Measurements from ENCODE around the gene SRSF9. TPM values are rescaled to one million over a fixed set of nuclear protein-coding genes. Genes with fewer than 3 reads are reported as not detected.
A peak's percentile ranks its signal among the peaks of the same experiment; 100 is the strongest.

The SRSF9 gene
- total RNA-seq, 2 donors from 2014 or later: 98.7 to 131 TPM

DNA sequence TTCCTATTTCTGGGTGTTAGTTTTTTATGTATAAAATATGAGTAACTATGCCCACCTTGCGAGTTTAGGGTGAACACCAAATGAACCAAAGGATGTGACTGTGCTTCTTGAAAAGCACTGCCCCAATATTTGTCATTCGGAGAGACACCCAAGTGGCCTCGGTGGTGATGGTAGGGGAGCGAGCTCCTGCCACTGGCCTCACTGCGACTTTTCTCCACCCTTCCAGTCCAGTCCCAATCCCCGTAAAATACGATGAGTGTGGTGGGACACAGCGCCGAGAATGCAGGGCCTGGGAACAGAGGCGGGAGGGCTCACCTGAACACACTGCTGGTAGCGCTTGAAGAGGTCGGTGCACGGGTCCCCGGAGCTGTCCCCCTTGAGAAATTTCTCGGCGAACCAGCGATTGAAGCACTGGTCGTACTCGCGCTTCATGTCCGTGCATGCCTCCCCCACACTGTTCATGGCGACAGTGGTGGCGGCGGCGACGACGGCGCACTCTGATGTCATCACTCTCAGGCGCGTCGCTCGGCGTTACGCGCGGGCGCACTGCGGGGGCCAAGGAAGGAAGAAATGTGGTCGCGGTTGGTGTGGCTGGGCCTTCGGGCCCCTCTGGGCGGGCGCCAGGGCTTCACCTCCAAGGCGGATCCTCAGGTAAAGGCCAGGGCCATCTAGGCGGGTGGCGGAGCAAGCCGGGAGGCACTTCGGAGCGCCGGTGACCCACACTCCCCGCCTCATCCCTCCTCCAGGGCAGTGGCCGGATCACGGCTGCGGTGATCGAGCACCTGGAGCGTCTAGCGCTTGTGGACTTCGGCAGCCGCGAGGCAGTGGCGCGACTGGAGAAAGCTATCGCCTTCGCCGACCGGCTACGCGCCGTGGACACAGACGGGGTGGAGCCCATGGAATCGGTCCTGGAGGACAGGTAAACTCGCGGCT is 23.4 kb downstream of the SRSF9 start, which contains the start of the genes GATC and TRIAP1:
TSS of gene GATC (plus strand) at position 534 of the 933 bp plus-strand sequence. CDS start at position 571, 37 bp downstream.
TSS of gene TRIAP1 (minus strand) at position 474 of the 933 bp plus-strand sequence. CDS start at position 462, 12 bp downstream.
- Histone ChIP-seq H3K9me3 (no peaks in the 10 kb centered on the region), H3K36me3 (no peaks in the 10 kb centered on the region), H3K4me1 (replicated peaks) (peaks cover 6% of the 10 kb centered on the region), H3K4me3 (peak within 1 kb of the TSS; percentile 76 to 81), H3K27me3 (replicated peaks; ENCODE audit: insufficient read depth) (no peaks in the 10 kb centered on the region), H3K27ac (peak within 1 kb of the TSS; percentile 82 to 89)
- intact Hi-C loops (cut with DNase I): loop anchor here (10.0 kb wide), 1 partner anchor 199 kb away; the partner anchor contains the start of gene CABP1
- peak; percentile 81 for DNase-seq (ENCODE audit: low spot score)
- 0% methylated on average over 57 of the region's 73 CpGs for WGBS
- peak; percentile 99 for TF ChIP-seq POLR2AphosphoS5 (IDR thresholded peaks at IDR 0.05)
- TF ChIP-seq, protein P1, sequence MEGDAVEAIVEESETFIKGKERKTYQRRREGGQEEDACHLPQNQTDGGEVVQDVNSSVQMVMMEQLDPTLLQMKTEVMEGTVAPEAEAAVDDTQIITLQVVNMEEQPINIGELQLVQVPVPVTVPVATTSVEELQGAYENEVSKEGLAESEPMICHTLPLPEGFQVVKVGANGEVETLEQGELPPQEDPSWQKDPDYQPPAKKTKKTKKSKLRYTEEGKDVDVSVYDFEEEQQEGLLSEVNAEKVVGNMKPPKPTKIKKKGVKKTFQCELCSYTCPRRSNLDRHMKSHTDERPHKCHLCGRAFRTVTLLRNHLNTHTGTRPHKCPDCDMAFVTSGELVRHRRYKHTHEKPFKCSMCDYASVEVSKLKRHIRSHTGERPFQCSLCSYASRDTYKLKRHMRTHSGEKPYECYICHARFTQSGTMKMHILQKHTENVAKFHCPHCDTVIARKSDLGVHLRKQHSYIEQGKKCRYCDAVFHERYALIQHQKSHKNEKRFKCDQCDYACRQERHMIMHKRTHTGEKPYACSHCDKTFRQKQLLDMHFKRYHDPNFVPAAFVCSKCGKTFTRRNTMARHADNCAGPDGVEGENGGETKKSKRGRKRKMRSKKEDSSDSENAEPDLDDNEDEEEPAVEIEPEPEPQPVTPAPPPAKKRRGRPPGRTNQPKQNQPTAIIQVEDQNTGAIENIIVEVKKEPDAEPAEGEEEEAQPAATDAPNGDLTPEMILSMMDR (IDR thresholded peaks at IDR 0.05): peak in 2 of 4 experiments; percentile 31 to 43
- TF ChIP-seq POLR2A (IDR thresholded peaks at IDR 0.05): peak; percentile 58

DNA sequence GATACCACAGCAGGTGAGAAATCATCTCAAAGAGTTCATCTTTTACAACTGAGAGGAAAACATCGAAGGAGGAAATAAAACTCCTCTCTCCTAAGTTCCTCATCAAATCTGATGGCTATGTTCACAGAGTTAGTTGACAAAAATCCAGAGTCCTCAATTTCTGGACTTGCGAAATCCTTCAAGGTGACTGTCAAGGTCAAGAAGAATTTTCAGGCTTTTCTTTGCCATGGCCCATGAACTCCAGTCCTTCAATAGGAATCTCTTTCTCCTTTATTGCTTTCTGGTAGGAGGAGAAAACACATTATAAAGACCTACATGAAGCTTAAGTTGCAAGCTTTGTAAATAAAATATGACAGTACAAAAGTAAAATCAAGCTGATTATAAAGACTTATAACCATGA is 24.9 kb downstream of the SRSF9 start:
- peaks cover 0 to 2% of the 10 kb centered on the region in 2 donors for H3K36me3 ChIP-seq
- intact Hi-C loops (cut with DNase I): loop anchor here (10.0 kb wide), 1 partner anchor 200 kb away; the partner anchor contains the start of gene CABP1
- 89% methylated on average over 2 of the region's 2 CpGs for WGBS
- no peaks in the 10 kb centered on the region for H3K9me3 ChIP-seq
- no peak overlapping the region for H3K27ac ChIP-seq
- H3K27me3 ChIP-seq (replicated peaks; ENCODE audit: insufficient read depth): no peaks in the 10 kb centered on the region
- TF ChIP-seq, protein P1 (IDR thresholded peaks at IDR 0.05): no peak
- H3K4me1 ChIP-seq (replicated peaks): peaks cover 6% of the 10 kb centered on the region
- no peak overlapping the region for H3K4me3 ChIP-seq
- DNase-seq (ENCODE audit: low spot score): no peak

DNA sequence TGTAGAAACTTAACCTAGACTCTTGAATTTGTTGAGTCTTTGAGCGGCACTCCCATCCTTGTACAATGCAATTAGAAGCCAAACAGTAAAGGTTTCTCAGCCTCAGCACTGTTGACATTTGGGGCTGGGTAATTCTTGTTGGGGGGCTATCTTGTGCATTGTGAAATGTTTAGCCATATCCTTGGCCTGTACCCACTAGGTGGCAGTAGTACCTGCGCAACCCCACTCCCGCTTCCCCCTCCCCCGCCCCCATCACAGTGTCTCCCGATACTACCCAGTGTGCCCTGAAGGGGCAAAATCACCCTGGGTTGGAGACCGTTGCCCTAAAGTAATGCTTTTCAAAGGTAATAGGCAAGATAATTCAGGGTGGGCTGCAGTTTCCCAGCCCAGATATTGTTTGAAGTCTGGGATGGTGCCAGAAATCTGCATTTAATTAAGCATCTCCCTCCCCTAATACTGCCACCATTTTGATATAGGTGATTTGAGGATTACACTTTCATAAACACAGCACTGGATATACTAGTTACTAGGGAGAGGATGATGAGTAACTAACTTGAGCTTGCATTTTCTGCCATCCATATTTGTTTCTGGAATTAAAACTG is 29.8 kb downstream of the SRSF9 start:
- intact Hi-C loops (cut with DNase I): loop anchor here (10.0 kb wide), 1 partner anchor 205 kb away; the partner anchor contains the start of gene CABP1
- Histone ChIP-seq H3K27me3 (replicated peaks; ENCODE audit: insufficient read depth) (no peaks in the 10 kb centered on the region), H3K27ac (no peak overlapping the region), H3K36me3 (peaks cover 0 to 2% of the 10 kb centered on the region in 2 donors), H3K9me3 (no peaks in the 10 kb centered on the region), H3K4me1 (replicated peaks) (no peaks in the 10 kb centered on the region), H3K4me3 (no peak overlapping the region)
- DNase-seq (ENCODE audit: low spot score): peak; percentile 30
- WGBS: 13% methylated on average over 6 of the region's 6 CpGs
- TF ChIP-seq POLR2AphosphoS5 (IDR thresholded peaks at IDR 0.05): no peak
- TF ChIP-seq, protein P1 (IDR thresholded peaks at IDR 0.05): peak in 3 of 4 experiments; percentile 19 to 52 (median 20)
- TF ChIP-seq POLR2A (IDR thresholded peaks at IDR 0.05): no peak

DNA sequence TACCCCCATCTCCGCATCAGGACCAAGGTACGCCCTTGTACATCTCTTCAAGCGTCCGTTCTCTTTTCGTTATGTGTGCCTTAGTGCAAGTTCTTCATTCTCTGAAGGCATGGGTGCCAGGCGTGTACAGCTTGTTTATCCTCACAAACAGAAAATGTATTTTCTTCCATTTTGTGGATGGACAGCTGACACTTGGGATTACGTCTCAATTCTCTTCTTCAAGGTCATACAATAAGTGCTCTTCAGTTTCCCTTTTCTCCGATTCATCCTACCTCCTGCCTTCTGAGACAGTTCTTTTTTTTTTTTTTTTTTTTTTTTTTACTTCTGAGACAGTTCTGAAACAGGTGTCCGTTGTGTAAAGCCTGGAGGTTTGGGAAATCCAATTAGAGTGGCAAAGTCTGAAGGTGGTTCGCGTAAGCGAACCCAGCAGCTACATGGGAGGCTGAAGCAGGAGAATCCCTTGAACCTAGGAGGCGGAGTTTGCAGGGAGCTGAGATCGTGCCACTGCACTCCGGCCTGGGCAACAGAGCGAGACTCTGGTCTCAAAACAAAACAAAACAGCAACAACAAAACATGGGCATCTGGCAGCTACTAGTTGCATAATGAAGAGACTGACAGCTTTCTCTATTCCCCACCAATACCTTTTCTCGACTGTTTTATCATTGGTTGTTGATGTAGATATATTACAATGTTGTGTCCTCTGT is 30.9 kb downstream of the SRSF9 start:
- H3K4me3 ChIP-seq: peak overlapping the region; percentile 63 to 87
- peaks cover 0 to 2% of the 10 kb centered on the region in 2 donors for H3K36me3 ChIP-seq
- 31% methylated on average over 17 of the region's 17 CpGs for WGBS
- peak overlapping the region; percentile 75 to 76 for H3K27ac ChIP-seq
- TF ChIP-seq POLR2AphosphoS5 (IDR thresholded peaks at IDR 0.05) (no peak), POLR2A (IDR thresholded peaks at IDR 0.05) (no peak)
- TF ChIP-seq, protein P1 (IDR thresholded peaks at IDR 0.05): no peak
- H3K9me3 ChIP-seq: no peaks in the 10 kb centered on the region
- DNase-seq (ENCODE audit: low spot score): no peak
- no peaks in the 10 kb centered on the region for H3K27me3 ChIP-seq (replicated peaks; ENCODE audit: insufficient read depth)
- H3K4me1 ChIP-seq (replicated peaks): no peaks in the 10 kb centered on the region
- intact Hi-C loops (cut with DNase I): no loop called here
